Measurements from ENCODE around the gene ATRN. TPM values are rescaled to one million over a fixed set of nuclear protein-coding genes. Genes with fewer than 3 reads are reported as not detected.

Gene ATRN
- total RNA-seq, 1 donor from 2014 or later = 26.3 TPM

- DNase-seq = no peak
Observed at GRCh38 chr20:3678198-3678597, 207.4 kb downstream of the ATRN start.

- DNase-seq = peak; percentile 52
Observed at GRCh38 chr20:3678856-3679720, 208.3 kb downstream of the ATRN start.

- DNase-seq = peak; percentile 61
Observed at GRCh38 chr20:3679749-3680700, 209.2 kb downstream of the ATRN start.

- DNase-seq = no peak
Observed at GRCh38 chr20:3680701-3681351, 210.0 kb downstream of the ATRN start.

GRCh38 chr20:3681352-3681930 is 210.6 kb downstream of the ATRN start:
- DNase-seq = no peak

- no peak for DNase-seq
Observed at GRCh38 chr20:3681931-3682781, 211.3 kb downstream of the ATRN start, which contains the start of gene ADAM33. ADAM33 (minus strand) TSS chr20:3682010; CDS start chr20:3682004, 6 bp downstream.

GRCh38 chr20:3685341-3685740 is 214.5 kb downstream of the ATRN start:
- DNase-seq = no peak

- DNase-seq = no peak
Observed at GRCh38 chr20:3686421-3686820, 215.6 kb downstream of the ATRN start.

- DNase-seq = peak; percentile 97
Observed at GRCh38 chr20:3686867-3687321, 216.1 kb downstream of the ATRN start.

- peak; percentile 78 for DNase-seq
Observed at GRCh38 chr20:3687655-3688054, 216.8 kb downstream of the ATRN start.

- DNase-seq = no peak
Observed at GRCh38 chr20:3689978-3690377, 219.2 kb downstream of the ATRN start.

- no peak for DNase-seq
Observed at GRCh38 chr20:3690413-3690812, 219.6 kb downstream of the ATRN start.

GRCh38 chr20:3691306-3691705 is 220.5 kb downstream of the ATRN start:
- DNase-seq = no peak

GRCh38 chr20:3691897-3692296 is 221.1 kb downstream of the ATRN start:
- no peak for DNase-seq

- no peak for DNase-seq
Observed at GRCh38 chr20:3692706-3693294, 222.0 kb downstream of the ATRN start.

GRCh38 chr20:3693376-3693775 is 222.6 kb downstream of the ATRN start:
- no peak for DNase-seq

GRCh38 chr20:3694864-3695263 is 224.0 kb downstream of the ATRN start:
- no peak for DNase-seq

- no peak for DNase-seq
Observed at GRCh38 chr20:3696200-3696599, 225.4 kb downstream of the ATRN start.

- DNase-seq = no peak
Observed at GRCh38 chr20:3696745-3697587, 226.1 kb downstream of the ATRN start.

Data from skin of body (tissue), 2 donors.